Neural cell (in vitro differentiated cells): ENCODE measurements around the gene TRIM47. TPM values are rescaled to one million over a fixed set of nuclear protein-coding genes. Genes with fewer than 3 reads are reported as not detected.

ENCODE experiments used
- H2AFZ ChIP-seq: fragments of 200-600, 300-800 bp; sonication (generic), shearing (Covaris generic); 2 replicates; pipeline ENCODE4 v1.6.0; 2014; ENCODE audit warnings: low read depth, mild to moderate bottlenecking, antibody characterized with exemption, low read length, moderate library complexity
- H3F3A ChIP-seq: fragments of 200-600 bp; shearing (Covaris generic); 2 replicates; pipeline ENCODE4 v1.6.1; 2016; ENCODE audit warnings: mild to moderate bottlenecking, moderate library complexity, mixed read lengths, antibody characterized with exemption, low read length; ENCODE audit not compliant: insufficient read depth, poor library complexity, severe bottlenecking
- H3K27ac ChIP-seq: fragments of 200-600, 300-800 bp; sonication (generic), shearing (Covaris generic); 2 replicates; pipeline ENCODE4 v1.5.1; 2014; ENCODE audit warnings: mild to moderate bottlenecking, low read length, moderate library complexity
- H3K27me3 ChIP-seq: fragments of 300-800, 200-600 bp; sonication (generic), shearing (Covaris generic); 2 replicates; pipeline ENCODE4 v1.6.0; 2014; ENCODE audit warnings: mild to moderate bottlenecking, low read depth, low read length, moderate library complexity; ENCODE audit not compliant: insufficient read depth
- H3K36me3 ChIP-seq: fragments of 300-800, 200-600 bp; sonication (generic), shearing (Covaris generic); 2 replicates; pipeline ENCODE4 v1.5.1; 2014; ENCODE audit warnings: mild to moderate bottlenecking, antibody characterized with exemption, low read length, moderate library complexity; ENCODE audit not compliant: insufficient read depth
- H3K4me2 ChIP-seq: fragments of 300-800, 200-600 bp; sonication (generic), shearing (Covaris generic); 2 replicates; pipeline ENCODE4 v1.6.0; 2014; ENCODE audit warnings: mild to moderate bottlenecking, low read length
- H3K4me3 ChIP-seq: fragments of 300-800, 200-600 bp; sonication (generic), shearing (Covaris generic); 2 replicates; pipeline ENCODE4 v1.5.1; 2014; ENCODE audit warnings: mild to moderate bottlenecking, low read length, moderate library complexity
- H3K79me2 ChIP-seq: fragments of 200-600 bp; shearing (Covaris generic); replicated peaks from 2 replicates; pipeline ENCODE4 v1.6.0; 2014; ENCODE audit warnings: mild to moderate bottlenecking, low read length, moderate library complexity; ENCODE audit not compliant: insufficient read depth
- H3K9ac ChIP-seq: fragments of 300-800, 200-600 bp; sonication (generic), shearing (Covaris generic); 2 replicates; pipeline ENCODE4 v1.6.1; 2016; ENCODE audit warnings: mild to moderate bottlenecking, low read length, mixed read lengths
- H3K9me2 ChIP-seq: fragments of 200-600 bp; shearing (Covaris generic); 2 replicates; pipeline ENCODE4 v1.6.1; 2016; ENCODE audit warnings: mild to moderate bottlenecking, low read length, mixed read lengths; ENCODE audit not compliant: insufficient read depth
- H3K9me3 ChIP-seq: fragments of 200-600, 300-800 bp; sonication (generic), shearing (Covaris generic); 2 replicates; pipeline ENCODE4 v1.6.1; 2016; ENCODE audit warnings: mild to moderate bottlenecking, mixed run types, low read length, moderate library complexity, mixed read lengths
- H4K20me1 ChIP-seq: fragments of 200-600 bp; shearing (Covaris generic); 2 replicates; pipeline ENCODE4 v1.6.1; 2016; ENCODE audit warnings: mild to moderate bottlenecking, mixed run types; ENCODE audit not compliant: insufficient read depth
- EP300 ChIP-seq: fragments of 450-650 bp; conservative IDR thresholded peaks from 2 replicates; pipeline ENCODE4 v1.6.1; 2014; ENCODE audit warnings: antibody characterized with exemption, mild to moderate bottlenecking, moderate library complexity; ENCODE audit not compliant: poor library complexity, severe bottlenecking
- EZH2 ChIP-seq: fragments of 200-600, 300-800 bp; shearing (Covaris generic), sonication (generic); IDR thresholded peaks from 2 replicates; pipeline ENCODE4 v1.6.1; 2014; ENCODE audit warnings: antibody characterized with exemption, low read length, borderline replicate concordance, mild to moderate bottlenecking; ENCODE audit not compliant: insufficient read depth, poor library complexity, severe bottlenecking
- MXI1 ChIP-seq: fragments of 450-650 bp; conservative IDR thresholded peaks from 2 replicates; pipeline ENCODE4 v1.6.1; 2014; ENCODE audit warnings: antibody characterized with exemption, mild to moderate bottlenecking; ENCODE audit not compliant: poor library complexity, severe bottlenecking
- POLR2AphosphoS5 ChIP-seq: IDR thresholded peaks from 2 replicates; pipeline ENCODE4 v1.6.1; 2012
- RAD21 ChIP-seq: fragments of 450-650 bp; conservative IDR thresholded peaks from 2 replicates; pipeline ENCODE4 v1.6.1; 2014; ENCODE audit warnings: antibody characterized with exemption, mild to moderate bottlenecking, moderate library complexity
- SMC3 ChIP-seq: fragments of 450-650 bp; conservative IDR thresholded peaks from 2 replicates; pipeline ENCODE4 v1.6.1; 2014; ENCODE audit warnings: antibody characterized with exemption, mild to moderate bottlenecking, moderate library complexity; ENCODE audit not compliant: poor library complexity
- TAF1 ChIP-seq: IDR thresholded peaks from 2 replicates; pipeline ENCODE4 v1.6.1; 2012; ENCODE audit warnings: low read depth
- polyA plus RNA-seq: library from polyadenylated mRNA; depleted of rRNA; stranded (reverse); fragments of >200 nt; gene quantifications from 2 replicates; pipeline ENCODE4 v1.2.3, GENCODE V29; 2014
- TF ChIP-seq, protein P1 (sequence below): IDR thresholded peaks from 2 replicates; pipeline ENCODE4 v1.6.1; 2012; ENCODE audit warnings: borderline replicate concordance
- TF ChIP-seq, protein P2 (sequence below): fragments of 450-650 bp; IDR thresholded peaks from 2 replicates; pipeline ENCODE4 v1.5.1; 2014; ENCODE audit warnings: antibody characterized with exemption, mild to moderate bottlenecking, moderate library complexity; ENCODE audit not compliant: poor library complexity, severe bottlenecking

TRIM47 gene
- polyA plus RNA-seq, 1 donor from 2014 or later, result 0.67 TPM

GRCh38 chr17:75854881-75855309, 23.5 kb downstream of the TRIM47 start:
- Histone ChIP-seq H2AFZ (peak overlapping the region; percentile 14), H3K27me3 (no peaks in the 10 kb centered on the region), H4K20me1 (no peaks in the 10 kb centered on the region), H3K9ac (peak overlapping the region; percentile 77), H3K9me2 (no peaks in the 10 kb centered on the region), H3K4me3 (peak overlapping the region; percentile 91), H3K79me2 (peaks cover 10% of the 10 kb centered on the region), H3K4me2 (peak overlapping the region; percentile 94), H3K36me3 (no peaks in the 10 kb centered on the region), H3K9me3 (no peaks in the 10 kb centered on the region), H3F3A (peaks cover 8% of the 10 kb centered on the region), H3K27ac (peak overlapping the region; percentile 86)
- no peak for TF ChIP-seq SMC3
- TF ChIP-seq, protein P1, sequence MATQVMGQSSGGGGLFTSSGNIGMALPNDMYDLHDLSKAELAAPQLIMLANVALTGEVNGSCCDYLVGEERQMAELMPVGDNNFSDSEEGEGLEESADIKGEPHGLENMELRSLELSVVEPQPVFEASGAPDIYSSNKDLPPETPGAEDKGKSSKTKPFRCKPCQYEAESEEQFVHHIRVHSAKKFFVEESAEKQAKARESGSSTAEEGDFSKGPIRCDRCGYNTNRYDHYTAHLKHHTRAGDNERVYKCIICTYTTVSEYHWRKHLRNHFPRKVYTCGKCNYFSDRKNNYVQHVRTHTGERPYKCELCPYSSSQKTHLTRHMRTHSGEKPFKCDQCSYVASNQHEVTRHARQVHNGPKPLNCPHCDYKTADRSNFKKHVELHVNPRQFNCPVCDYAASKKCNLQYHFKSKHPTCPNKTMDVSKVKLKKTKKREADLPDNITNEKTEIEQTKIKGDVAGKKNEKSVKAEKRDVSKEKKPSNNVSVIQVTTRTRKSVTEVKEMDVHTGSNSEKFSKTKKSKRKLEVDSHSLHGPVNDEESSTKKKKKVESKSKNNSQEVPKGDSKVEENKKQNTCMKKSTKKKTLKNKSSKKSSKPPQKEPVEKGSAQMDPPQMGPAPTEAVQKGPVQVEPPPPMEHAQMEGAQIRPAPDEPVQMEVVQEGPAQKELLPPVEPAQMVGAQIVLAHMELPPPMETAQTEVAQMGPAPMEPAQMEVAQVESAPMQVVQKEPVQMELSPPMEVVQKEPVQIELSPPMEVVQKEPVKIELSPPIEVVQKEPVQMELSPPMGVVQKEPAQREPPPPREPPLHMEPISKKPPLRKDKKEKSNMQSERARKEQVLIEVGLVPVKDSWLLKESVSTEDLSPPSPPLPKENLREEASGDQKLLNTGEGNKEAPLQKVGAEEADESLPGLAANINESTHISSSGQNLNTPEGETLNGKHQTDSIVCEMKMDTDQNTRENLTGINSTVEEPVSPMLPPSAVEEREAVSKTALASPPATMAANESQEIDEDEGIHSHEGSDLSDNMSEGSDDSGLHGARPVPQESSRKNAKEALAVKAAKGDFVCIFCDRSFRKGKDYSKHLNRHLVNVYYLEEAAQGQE, result peak; percentile 23
- TF ChIP-seq, protein P2, sequence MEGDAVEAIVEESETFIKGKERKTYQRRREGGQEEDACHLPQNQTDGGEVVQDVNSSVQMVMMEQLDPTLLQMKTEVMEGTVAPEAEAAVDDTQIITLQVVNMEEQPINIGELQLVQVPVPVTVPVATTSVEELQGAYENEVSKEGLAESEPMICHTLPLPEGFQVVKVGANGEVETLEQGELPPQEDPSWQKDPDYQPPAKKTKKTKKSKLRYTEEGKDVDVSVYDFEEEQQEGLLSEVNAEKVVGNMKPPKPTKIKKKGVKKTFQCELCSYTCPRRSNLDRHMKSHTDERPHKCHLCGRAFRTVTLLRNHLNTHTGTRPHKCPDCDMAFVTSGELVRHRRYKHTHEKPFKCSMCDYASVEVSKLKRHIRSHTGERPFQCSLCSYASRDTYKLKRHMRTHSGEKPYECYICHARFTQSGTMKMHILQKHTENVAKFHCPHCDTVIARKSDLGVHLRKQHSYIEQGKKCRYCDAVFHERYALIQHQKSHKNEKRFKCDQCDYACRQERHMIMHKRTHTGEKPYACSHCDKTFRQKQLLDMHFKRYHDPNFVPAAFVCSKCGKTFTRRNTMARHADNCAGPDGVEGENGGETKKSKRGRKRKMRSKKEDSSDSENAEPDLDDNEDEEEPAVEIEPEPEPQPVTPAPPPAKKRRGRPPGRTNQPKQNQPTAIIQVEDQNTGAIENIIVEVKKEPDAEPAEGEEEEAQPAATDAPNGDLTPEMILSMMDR, result no peak
- no peak for TF ChIP-seq EZH2
- peak; percentile 38 for TF ChIP-seq POLR2AphosphoS5
- TF ChIP-seq TAF1, result no peak
- TF ChIP-seq MXI1, result no peak
- no peak for TF ChIP-seq RAD21
- TF ChIP-seq EP300, result no peak

DNA sequence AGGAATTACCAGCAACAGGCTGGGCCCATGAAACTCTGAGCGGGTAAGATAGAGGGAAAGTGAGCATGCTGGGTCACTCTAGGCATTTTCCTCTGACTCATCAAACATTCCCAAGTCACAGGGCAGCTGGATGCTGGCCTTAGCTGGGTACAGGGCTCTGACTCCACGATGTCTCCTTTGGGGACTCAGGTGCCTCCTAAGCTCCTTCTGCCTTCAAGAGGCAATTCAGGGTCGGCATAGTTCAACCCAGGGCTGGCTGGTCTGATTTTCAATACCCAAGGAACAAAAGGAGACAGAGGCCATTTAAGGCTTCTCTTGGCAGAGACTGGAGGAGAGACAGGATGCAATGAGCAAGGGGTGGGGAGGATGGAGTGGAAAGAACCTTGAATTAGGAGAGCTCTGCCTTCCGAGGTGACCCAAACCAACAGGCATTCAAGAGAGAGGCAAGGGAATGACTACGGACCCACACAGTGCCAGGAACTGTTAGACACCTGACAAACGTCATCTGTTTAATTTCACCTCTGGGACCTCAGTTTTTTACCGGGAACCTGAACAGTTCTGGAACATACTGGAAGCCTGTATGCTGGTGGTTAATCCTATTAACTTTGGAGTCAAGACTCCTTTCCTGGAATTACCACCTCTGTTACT, 24.2 kb downstream of the TRIM47 start:
- TF ChIP-seq TAF1, result no peak
- no peak for TF ChIP-seq POLR2AphosphoS5
- no peak for TF ChIP-seq EP300
- TF ChIP-seq, protein P2, result no peak
- TF ChIP-seq, protein P1, result no peak
- no peak for TF ChIP-seq MXI1
- no peak for TF ChIP-seq SMC3
- TF ChIP-seq RAD21, result no peak
- no peak for TF ChIP-seq EZH2
- H3K9ac ChIP-seq, result peak overlapping the region; percentile 77
- H3K36me3 ChIP-seq, result no peaks in the 10 kb centered on the region
- no peaks in the 10 kb centered on the region for H3K27me3 ChIP-seq
- H3K4me2 ChIP-seq, result peak overlapping the region; percentile 94
- H3K9me3 ChIP-seq, result no peaks in the 10 kb centered on the region
- H3F3A ChIP-seq, result peaks cover 8% of the 10 kb centered on the region
- no peaks in the 10 kb centered on the region for H4K20me1 ChIP-seq
- H3K27ac ChIP-seq, result peak overlapping the region; percentile 86
- H3K9me2 ChIP-seq, result no peaks in the 10 kb centered on the region
- H3K4me3 ChIP-seq, result peak overlapping the region; percentile 91
- peaks cover 10% of the 10 kb centered on the region for H3K79me2 ChIP-seq
- no peak overlapping the region for H2AFZ ChIP-seq
